ENCODE results near the gene GPC5. TPM values are rescaled to one million over a fixed set of nuclear protein-coding genes. Genes with fewer than 3 reads are reported as not detected.

Gene GPC5
- total RNA-seq, 1 donor from 2014 or later: 6.3 TPM

DNA sequence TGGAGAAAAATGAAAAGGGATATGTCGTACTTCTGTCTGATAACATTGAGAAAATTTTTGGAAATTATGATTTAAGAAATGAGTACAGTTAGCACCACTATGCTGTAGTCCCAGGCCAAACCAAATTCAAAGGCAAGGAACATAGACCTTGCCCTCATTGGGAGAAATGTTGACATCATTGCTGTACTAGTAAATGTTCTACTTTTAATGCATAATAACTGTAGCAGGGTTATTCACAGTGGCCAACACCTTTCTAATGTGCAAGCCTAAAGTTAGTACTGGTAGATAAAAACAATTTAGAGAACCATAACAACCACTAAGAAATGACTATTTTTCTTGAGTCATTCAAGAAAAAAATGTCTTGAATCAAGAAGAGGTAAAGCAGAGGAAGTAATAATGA lies 1035.5 kb downstream of the GPC5 start:
- no peaks in the 10 kb centered on the region for H3K9me3 ChIP-seq (ENCODE audit: control insufficient read depth in 3 of 3, low read length in 3 of 3)
- no peak overlapping the region for H3K27ac ChIP-seq (ENCODE audit: low read depth, low read length)
- H3K4me3 ChIP-seq (ENCODE audit: low read length in 3 of 3): no peak overlapping the region
- H3K36me3 ChIP-seq (ENCODE audit: control insufficient read depth in 3 of 3, insufficient read depth in 3 of 3, low read length in 3 of 3): no peaks in the 10 kb centered on the region
- H3K4me1 ChIP-seq (ENCODE audit: control insufficient read depth in 3 of 3, insufficient read depth in 3 of 3, low read length in 3 of 3): no peaks in the 10 kb centered on the region
- H3K9ac ChIP-seq (ENCODE audit: low read depth in 1 of 3, low read length in 3 of 3): no peak overlapping the region
- H3K27me3 ChIP-seq (ENCODE audit: control insufficient read depth in 3 of 3, insufficient read depth in 3 of 3, low read length in 3 of 3): no peaks in the 10 kb centered on the region

DNA sequence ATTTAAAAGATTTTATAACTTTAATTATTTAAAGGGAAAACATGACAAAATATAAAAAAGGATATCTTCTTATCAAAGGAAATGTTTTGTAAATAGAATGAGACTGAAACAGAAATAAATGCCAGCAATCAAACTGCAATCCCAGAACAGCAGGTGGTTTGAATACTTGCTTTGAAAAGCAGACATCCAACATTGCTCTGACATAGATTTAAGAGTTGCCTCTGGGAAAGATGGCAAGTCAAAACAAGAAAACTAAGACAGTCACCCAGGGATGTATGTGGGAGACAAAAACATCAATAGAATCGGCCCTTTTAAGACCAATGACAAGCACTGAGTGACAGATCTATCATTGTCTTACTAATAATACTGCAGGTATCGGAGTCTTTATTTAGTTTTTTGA lies 1038.5 kb downstream of the GPC5 start:
- no peak overlapping the region for H3K4me3 ChIP-seq (ENCODE audit: low read length in 3 of 3)
- no peak overlapping the region for H3K27ac ChIP-seq (ENCODE audit: low read depth, low read length)
- H3K9me3 ChIP-seq (ENCODE audit: control insufficient read depth in 3 of 3, low read length in 3 of 3): no peaks in the 10 kb centered on the region
- H3K9ac ChIP-seq (ENCODE audit: low read depth in 1 of 3, low read length in 3 of 3): no peak overlapping the region
- H3K36me3 ChIP-seq (ENCODE audit: control insufficient read depth in 3 of 3, insufficient read depth in 3 of 3, low read length in 3 of 3): no peaks in the 10 kb centered on the region
- H3K4me1 ChIP-seq (ENCODE audit: control insufficient read depth in 3 of 3, insufficient read depth in 3 of 3, low read length in 3 of 3): no peaks in the 10 kb centered on the region
- no peaks in the 10 kb centered on the region for H3K27me3 ChIP-seq (ENCODE audit: control insufficient read depth in 3 of 3, insufficient read depth in 3 of 3, low read length in 3 of 3)

DNA sequence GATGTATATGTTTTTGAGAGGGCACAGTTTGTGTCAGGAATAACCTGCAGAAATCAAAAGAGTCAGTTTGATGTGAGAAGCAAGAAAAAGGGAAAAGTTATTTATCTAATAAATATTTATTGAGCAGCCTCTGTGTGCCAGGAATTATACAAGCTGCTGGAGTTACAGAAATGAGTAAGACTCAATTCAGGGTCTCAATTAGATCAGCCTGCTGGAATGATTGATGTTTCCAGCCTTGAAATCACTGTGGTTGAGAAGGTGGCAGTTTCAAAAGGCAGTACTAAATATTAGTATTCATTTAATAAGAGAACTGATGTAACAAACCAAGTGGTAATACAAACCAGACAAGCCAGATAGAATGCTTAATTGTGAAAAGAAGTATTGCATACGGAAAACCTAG lies 1045.8 kb downstream of the GPC5 start:
- H3K36me3 ChIP-seq (ENCODE audit: control insufficient read depth in 3 of 3, insufficient read depth in 3 of 3, low read length in 3 of 3): no peaks in the 10 kb centered on the region
- H3K4me3 ChIP-seq (ENCODE audit: low read length in 3 of 3): no peak overlapping the region
- no peak overlapping the region for H3K27ac ChIP-seq (ENCODE audit: low read depth, low read length)
- H3K9me3 ChIP-seq (ENCODE audit: control insufficient read depth in 3 of 3, low read length in 3 of 3): no peaks in the 10 kb centered on the region
- H3K4me1 ChIP-seq (ENCODE audit: control insufficient read depth in 3 of 3, insufficient read depth in 3 of 3, low read length in 3 of 3): no peaks in the 10 kb centered on the region
- H3K9ac ChIP-seq (ENCODE audit: low read depth in 1 of 3, low read length in 3 of 3): no peak overlapping the region
- H3K27me3 ChIP-seq (ENCODE audit: control insufficient read depth in 3 of 3, insufficient read depth in 3 of 3, low read length in 3 of 3): no peaks in the 10 kb centered on the region

DNA sequence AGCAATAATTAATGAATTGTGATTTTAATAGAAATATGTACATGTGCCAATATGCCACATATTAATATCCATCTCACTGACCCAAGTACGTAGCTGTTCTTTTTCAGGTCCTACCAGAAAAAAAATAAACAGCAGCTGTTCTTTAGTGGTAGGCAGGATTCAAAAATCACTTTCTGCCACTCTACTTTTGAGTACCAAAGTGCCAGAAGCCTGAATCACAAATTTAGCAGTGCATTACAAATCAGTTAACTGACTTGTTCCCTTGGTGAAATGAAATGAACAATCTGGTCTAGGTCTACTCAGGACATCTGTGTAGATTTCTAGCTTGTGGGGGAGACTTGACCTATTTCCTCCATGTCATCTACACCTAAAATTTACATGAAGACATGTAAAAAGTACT lies 1052.6 kb downstream of the GPC5 start:
- H3K9ac ChIP-seq (ENCODE audit: low read depth in 1 of 3, low read length in 3 of 3): no peak overlapping the region
- no peaks in the 10 kb centered on the region for H3K27me3 ChIP-seq (ENCODE audit: control insufficient read depth in 3 of 3, insufficient read depth in 3 of 3, low read length in 3 of 3)
- H3K36me3 ChIP-seq (ENCODE audit: control insufficient read depth in 3 of 3, insufficient read depth in 3 of 3, low read length in 3 of 3): no peaks in the 10 kb centered on the region
- no peaks in the 10 kb centered on the region for H3K4me1 ChIP-seq (ENCODE audit: control insufficient read depth in 3 of 3, insufficient read depth in 3 of 3, low read length in 3 of 3)
- H3K4me3 ChIP-seq (ENCODE audit: low read length in 3 of 3): no peak overlapping the region
- H3K27ac ChIP-seq (ENCODE audit: low read depth, low read length): no peak overlapping the region
- no peaks in the 10 kb centered on the region for H3K9me3 ChIP-seq (ENCODE audit: control insufficient read depth in 3 of 3, low read length in 3 of 3)

DNA sequence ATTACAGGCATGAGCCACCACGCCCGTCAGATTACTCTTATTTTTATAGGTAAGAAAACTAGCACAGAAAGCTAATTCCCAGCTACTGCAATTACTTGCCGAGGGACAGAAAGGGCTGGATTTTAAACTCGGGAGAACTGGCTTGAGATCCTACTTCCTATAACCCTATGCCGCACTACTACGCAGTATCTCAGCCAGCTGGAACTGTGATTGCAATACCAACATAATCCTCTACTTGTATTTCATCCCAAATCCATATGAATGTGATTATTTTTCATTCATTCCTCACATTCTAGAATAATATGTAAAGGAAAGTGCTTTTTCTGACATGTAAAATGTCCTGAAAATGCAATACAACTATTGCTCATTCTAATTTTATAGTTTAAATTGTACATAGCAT lies 1054.4 kb downstream of the GPC5 start:
- no peak overlapping the region for H3K4me3 ChIP-seq (ENCODE audit: low read length in 3 of 3)
- H3K27ac ChIP-seq (ENCODE audit: low read depth, low read length): no peak overlapping the region
- H3K9ac ChIP-seq (ENCODE audit: low read depth in 1 of 3, low read length in 3 of 3): no peak overlapping the region
- no peaks in the 10 kb centered on the region for H3K27me3 ChIP-seq (ENCODE audit: control insufficient read depth in 3 of 3, insufficient read depth in 3 of 3, low read length in 3 of 3)
- H3K4me1 ChIP-seq (ENCODE audit: control insufficient read depth in 3 of 3, insufficient read depth in 3 of 3, low read length in 3 of 3): no peaks in the 10 kb centered on the region
- no peaks in the 10 kb centered on the region for H3K36me3 ChIP-seq (ENCODE audit: control insufficient read depth in 3 of 3, insufficient read depth in 3 of 3, low read length in 3 of 3)
- H3K9me3 ChIP-seq (ENCODE audit: control insufficient read depth in 3 of 3, low read length in 3 of 3): no peaks in the 10 kb centered on the region

DNA sequence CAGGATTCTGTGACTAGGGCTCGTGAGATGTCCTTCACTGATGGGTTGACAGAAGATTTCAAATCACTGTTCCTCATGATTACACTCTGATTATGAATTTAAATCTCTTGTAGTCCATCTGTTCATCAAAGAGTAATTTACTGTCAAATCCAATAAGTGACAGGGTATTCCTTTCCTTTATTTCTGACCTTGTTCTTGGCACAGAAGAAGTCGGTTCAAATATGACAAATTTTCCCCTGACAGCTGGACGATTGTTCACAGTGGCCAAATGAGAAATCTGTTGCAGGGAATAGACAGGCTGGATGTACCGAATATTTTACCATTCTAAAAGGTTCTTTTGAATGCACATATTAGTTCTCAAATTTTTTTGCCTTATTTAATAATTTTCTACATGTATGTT lies 1060.9 kb downstream of the GPC5 start:
- no peaks in the 10 kb centered on the region for H3K27me3 ChIP-seq (ENCODE audit: control insufficient read depth in 3 of 3, insufficient read depth in 3 of 3, low read length in 3 of 3)
- no peak overlapping the region for H3K27ac ChIP-seq (ENCODE audit: low read depth, low read length)
- H3K9ac ChIP-seq (ENCODE audit: low read depth in 1 of 3, low read length in 3 of 3): no peak overlapping the region
- no peaks in the 10 kb centered on the region for H3K9me3 ChIP-seq (ENCODE audit: control insufficient read depth in 3 of 3, low read length in 3 of 3)
- no peaks in the 10 kb centered on the region for H3K36me3 ChIP-seq (ENCODE audit: control insufficient read depth in 3 of 3, insufficient read depth in 3 of 3, low read length in 3 of 3)
- H3K4me3 ChIP-seq (ENCODE audit: low read length in 3 of 3): no peak overlapping the region
- H3K4me1 ChIP-seq (ENCODE audit: control insufficient read depth in 3 of 3, insufficient read depth in 3 of 3, low read length in 3 of 3): no peaks in the 10 kb centered on the region

DNA sequence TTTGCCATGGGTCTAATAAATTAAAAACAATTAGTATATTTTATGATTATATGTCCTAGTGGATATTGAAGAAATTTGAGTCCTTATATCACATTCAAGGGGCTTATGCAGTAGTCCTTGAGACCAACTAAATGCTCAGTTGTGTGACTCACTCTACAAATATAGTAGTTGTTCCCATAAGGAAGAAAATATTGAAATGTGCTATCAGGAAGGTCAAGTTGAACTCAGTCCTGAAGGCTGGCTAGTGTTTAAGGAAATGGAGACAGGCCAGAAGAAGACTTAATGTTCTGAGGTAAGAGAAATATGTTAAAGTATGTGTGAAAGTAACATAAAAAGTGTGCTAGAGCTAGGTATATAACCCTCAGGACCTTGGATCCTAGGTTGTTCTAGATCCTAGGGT lies 1062.1 kb downstream of the GPC5 start:
- Histone ChIP-seq H3K4me3 (ENCODE audit: low read length in 3 of 3) (no peak overlapping the region), H3K9ac (ENCODE audit: low read depth in 1 of 3, low read length in 3 of 3) (no peak overlapping the region), H3K9me3 (ENCODE audit: control insufficient read depth in 3 of 3, low read length in 3 of 3) (no peaks in the 10 kb centered on the region), H3K27me3 (ENCODE audit: control insufficient read depth in 3 of 3, insufficient read depth in 3 of 3, low read length in 3 of 3) (no peaks in the 10 kb centered on the region), H3K4me1 (ENCODE audit: control insufficient read depth in 3 of 3, insufficient read depth in 3 of 3, low read length in 3 of 3) (no peaks in the 10 kb centered on the region), H3K36me3 (ENCODE audit: control insufficient read depth in 3 of 3, insufficient read depth in 3 of 3, low read length in 3 of 3) (no peaks in the 10 kb centered on the region), H3K27ac (ENCODE audit: low read depth, low read length) (no peak overlapping the region)

DNA sequence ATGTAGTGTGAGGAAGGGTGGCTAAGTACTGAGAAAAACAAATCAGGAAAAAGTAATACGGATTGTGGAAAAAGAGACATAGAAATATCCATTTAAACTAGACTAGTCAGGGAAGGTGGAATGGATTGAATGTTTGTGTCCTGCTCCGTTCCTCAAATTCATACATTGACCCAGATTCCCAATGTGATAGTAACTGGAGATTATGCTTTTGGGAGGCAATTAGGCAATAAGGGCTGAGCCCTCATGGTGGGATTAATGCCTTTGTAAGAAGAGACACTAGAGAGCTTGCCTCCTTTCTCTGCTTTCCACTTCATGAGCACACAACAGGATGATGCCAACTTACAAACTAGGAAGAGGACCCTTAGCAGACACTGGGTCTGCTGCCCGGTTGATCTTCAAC lies 1063.0 kb downstream of the GPC5 start:
- no peaks in the 10 kb centered on the region for H3K9me3 ChIP-seq (ENCODE audit: control insufficient read depth in 3 of 3, low read length in 3 of 3)
- no peaks in the 10 kb centered on the region for H3K4me1 ChIP-seq (ENCODE audit: control insufficient read depth in 3 of 3, insufficient read depth in 3 of 3, low read length in 3 of 3)
- no peak overlapping the region for H3K4me3 ChIP-seq (ENCODE audit: low read length in 3 of 3)
- no peak overlapping the region for H3K9ac ChIP-seq (ENCODE audit: low read depth in 1 of 3, low read length in 3 of 3)
- no peak overlapping the region for H3K27ac ChIP-seq (ENCODE audit: low read depth, low read length)
- H3K27me3 ChIP-seq (ENCODE audit: control insufficient read depth in 3 of 3, insufficient read depth in 3 of 3, low read length in 3 of 3): no peaks in the 10 kb centered on the region
- no peaks in the 10 kb centered on the region for H3K36me3 ChIP-seq (ENCODE audit: control insufficient read depth in 3 of 3, insufficient read depth in 3 of 3, low read length in 3 of 3)

DNA sequence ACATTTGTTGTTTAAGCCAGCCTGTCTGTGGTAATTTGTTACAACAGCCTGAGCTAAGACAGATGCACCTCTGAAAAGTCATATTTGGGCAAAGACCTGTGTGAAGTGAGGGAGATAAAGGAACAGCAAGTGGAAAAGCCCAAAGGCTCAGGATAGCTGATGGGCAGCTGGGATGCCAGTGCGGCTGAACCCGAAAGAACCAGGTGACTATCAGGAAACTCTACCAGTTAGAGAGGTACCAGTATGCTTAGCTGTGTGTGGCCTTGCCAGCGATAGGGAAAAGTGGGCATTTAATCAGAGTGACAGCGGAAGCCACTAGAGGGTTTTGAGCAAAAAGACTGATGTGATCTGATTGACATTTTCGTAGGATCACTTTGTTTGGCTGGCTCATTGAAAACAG lies 1063.4 kb downstream of the GPC5 start:
- H3K4me3 ChIP-seq (ENCODE audit: low read length in 3 of 3): no peak overlapping the region
- H3K4me1 ChIP-seq (ENCODE audit: control insufficient read depth in 3 of 3, insufficient read depth in 3 of 3, low read length in 3 of 3): no peaks in the 10 kb centered on the region
- H3K9me3 ChIP-seq (ENCODE audit: control insufficient read depth in 3 of 3, low read length in 3 of 3): no peaks in the 10 kb centered on the region
- no peaks in the 10 kb centered on the region for H3K27me3 ChIP-seq (ENCODE audit: control insufficient read depth in 3 of 3, insufficient read depth in 3 of 3, low read length in 3 of 3)
- H3K36me3 ChIP-seq (ENCODE audit: control insufficient read depth in 3 of 3, insufficient read depth in 3 of 3, low read length in 3 of 3): no peaks in the 10 kb centered on the region
- H3K9ac ChIP-seq (ENCODE audit: low read depth in 1 of 3, low read length in 3 of 3): no peak overlapping the region
- H3K27ac ChIP-seq (ENCODE audit: low read depth, low read length): no peak overlapping the region

DNA sequence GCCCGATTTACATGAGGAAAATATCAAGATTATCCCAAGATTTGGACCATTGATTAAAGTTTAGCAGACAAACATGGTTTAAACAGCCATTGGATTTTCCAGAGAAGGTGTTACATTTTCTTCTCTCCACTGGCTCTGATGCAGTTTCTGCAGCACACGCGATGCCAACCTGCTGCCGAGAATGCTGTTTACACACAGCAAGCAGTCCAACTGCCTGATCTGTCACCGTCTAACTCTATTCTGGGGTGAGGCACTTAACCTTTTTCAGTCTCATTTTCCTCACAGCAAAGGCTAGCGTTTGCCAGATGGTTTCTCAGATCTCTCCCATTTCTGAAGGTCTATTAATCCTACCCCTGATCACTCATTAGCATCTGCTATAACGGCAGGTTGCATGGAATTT lies 1064.7 kb downstream of the GPC5 start:
- Histone ChIP-seq H3K27me3 (ENCODE audit: control insufficient read depth in 3 of 3, insufficient read depth in 3 of 3, low read length in 3 of 3) (no peaks in the 10 kb centered on the region), H3K36me3 (ENCODE audit: control insufficient read depth in 3 of 3, insufficient read depth in 3 of 3, low read length in 3 of 3) (no peaks in the 10 kb centered on the region), H3K9me3 (ENCODE audit: control insufficient read depth in 3 of 3, low read length in 3 of 3) (no peaks in the 10 kb centered on the region), H3K4me3 (ENCODE audit: low read length in 3 of 3) (no peak overlapping the region), H3K27ac (ENCODE audit: low read depth, low read length) (no peak overlapping the region), H3K4me1 (ENCODE audit: control insufficient read depth in 3 of 3, insufficient read depth in 3 of 3, low read length in 3 of 3) (no peaks in the 10 kb centered on the region), H3K9ac (ENCODE audit: low read depth in 1 of 3, low read length in 3 of 3) (no peak overlapping the region)

Measured in skeletal muscle tissue (tissue), 4 donors.